Coronary artery (tissue), 2 donors: Measurements from ENCODE around the gene HCN4.
A peak's percentile ranks its signal among the peaks of the same experiment; 100 is the strongest.

Experiments used
- DNase-seq: peaks from one replicate; pipeline ENCODE4 v3.0.0-alpha.2; 2017; ENCODE audit warnings: low spot score
- H3K27ac ChIP-seq, 2 donors: fragments of 200-600 bp; sonication (generic); one replicate each; pipeline ENCODE4 v1.5.1; 2016 to 2019
- H3K4me3 ChIP-seq: fragments of 200-600 bp; sonication (generic); 2 replicates; pipeline ENCODE4 v1.5.1; 2016; ENCODE audit warnings: mild to moderate bottlenecking, moderate library complexity
- CTCF ChIP-seq: fragments of 200-600 bp; sonication (generic); IDR thresholded peaks from one replicate; pipeline ENCODE4 v1.5.1; 2019; ENCODE audit warnings: antibody characterized with exemption

The HCN4 gene

DNA sequence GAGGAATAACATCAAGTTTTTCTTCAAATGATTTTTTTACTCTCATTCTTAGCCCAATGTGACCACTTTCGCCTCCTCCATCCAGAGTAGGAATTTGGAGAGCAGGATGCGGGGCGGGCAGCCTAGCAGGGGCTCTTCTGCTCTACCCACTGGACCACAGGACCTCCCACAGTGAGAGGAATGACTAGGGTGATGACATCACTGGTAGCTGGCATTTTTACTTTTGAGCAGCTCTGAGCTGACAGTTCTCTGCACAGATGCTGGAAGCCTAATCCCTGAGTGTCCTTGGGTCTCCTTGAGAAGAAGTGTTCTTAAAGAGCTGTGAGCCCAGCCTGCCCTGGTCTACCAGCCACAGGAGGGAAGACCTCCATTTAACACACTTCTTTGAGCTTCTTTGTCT lies 1.4 kb upstream of the HCN4 start:
- Histone ChIP-seq H3K4me3 (no peak overlapping the region), H3K27ac (no peak overlapping the region)
- TF ChIP-seq CTCF: no peak
- no peak for DNase-seq

GRCh38 chr15:73369154-73369694 lies 466 bp upstream of the HCN4 start:
- no peak for TF ChIP-seq CTCF
- no peak for DNase-seq
- Histone ChIP-seq H3K4me3 (peak overlapping the region; percentile 62), H3K27ac (no peak overlapping the region)

DNA sequence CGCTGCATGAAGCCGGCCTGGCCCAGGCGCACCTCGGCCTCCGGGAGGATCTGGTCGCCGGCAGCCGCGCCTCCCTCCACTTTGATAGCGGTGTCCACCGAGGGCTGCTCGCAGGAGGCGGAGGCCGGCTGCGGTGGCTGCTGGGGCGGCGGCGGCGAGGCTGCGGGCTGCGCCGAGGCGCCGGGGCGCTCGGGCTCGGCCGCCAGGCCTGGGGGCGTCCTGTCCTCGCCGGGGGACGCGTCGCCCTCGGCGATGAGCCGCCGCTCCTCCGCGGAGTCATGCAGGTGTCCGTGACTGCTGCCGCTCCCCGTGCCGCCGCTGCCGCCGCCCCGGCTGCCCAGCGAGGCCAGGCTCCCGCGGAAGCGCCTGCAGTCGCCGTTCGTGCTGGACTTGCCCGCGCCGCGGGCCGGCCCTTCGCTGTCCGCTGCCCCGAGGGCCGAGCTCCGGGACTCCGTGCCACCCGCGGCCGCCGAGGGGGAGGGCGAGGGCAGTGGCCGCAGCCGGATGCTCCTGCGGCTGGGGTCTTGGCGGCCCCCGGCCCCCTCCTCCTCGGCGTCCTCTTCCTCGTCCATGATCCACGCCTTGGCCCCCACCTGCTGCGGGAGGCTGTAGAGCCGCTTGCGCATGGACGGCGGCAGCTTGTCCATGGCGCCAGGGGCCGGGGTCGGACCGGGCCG lies 996 bp downstream of the HCN4 start:
- Histone ChIP-seq H3K4me3 (peak overlapping the region; percentile 62), H3K27ac (no peak overlapping the region)
- TF ChIP-seq CTCF: no peak
- DNase-seq: no peak

DNA sequence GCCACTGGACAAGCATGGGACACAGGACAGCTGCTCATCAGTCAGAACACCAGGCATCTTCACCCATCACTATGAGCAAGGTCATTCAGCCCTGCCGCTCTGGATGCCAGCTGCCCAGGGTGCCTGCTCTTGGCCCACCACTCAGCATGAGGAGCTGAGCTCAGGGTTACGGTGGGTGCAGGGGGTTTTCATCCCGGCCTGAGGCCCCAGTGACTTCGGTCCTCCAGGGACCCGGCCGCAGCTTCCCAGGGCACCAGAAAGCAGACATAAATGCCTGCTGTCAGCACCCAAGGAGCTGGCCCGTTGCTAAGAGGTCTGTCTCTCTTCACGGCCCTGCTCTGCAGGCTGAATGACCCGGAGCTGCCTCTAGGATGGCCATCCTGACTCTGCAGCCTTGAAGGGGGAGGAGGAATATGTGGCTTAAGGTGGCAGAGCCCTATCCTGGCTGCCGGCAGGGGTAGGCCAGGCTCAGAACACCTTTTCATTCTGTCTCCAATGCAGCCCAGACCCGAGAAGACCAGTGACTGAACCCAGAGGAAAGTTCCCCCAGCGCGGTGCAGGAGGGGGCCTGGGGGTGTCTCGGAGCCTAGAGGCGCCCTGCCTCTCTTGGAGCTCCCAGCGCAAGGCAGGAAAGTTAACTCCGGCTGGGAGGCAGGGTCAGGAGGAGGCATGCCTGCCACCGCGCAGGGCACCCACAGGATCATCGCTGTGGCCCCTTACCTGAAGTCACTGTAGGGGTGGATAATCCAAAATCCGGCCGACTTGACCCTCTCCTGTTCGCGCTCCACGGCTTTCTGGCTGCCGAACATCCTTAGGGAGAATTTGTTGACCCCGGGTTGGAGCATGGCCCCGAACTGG lies 1.8 kb downstream of the HCN4 start:
- Histone ChIP-seq H3K27ac (no peak overlapping the region), H3K4me3 (peak overlapping the region; percentile 62)
- DNase-seq: no peak
- TF ChIP-seq CTCF: no peak

DNA sequence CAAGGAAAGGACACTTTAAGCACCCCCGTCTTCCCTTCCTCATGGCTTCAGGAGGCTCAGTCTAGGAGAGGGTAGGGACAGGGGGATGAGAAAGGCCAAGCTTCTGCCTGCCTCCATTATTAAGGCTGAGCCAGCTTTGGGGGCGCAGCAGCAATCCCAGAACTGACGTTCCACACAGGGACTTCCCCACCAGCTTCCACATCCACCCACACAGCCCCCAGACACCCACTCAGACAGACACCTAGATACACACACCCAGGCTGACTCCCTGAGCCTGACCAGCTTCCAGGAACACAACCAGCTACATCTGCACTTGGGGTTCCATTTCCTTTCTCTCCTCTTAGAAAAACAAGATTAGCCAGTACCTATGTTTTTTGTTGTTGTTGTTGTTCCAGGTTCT lies 4.7 kb downstream of the HCN4 start:
- no peak overlapping the region for H3K4me3 ChIP-seq
- no peak overlapping the region for H3K27ac ChIP-seq
- no peak for DNase-seq
- no peak for TF ChIP-seq CTCF

- no peak for TF ChIP-seq CTCF
Observed at GRCh38 chr15:73362900-73363299, 5.9 kb downstream of the HCN4 start.

More at GRCh38 chr15:73362900-73363299, 5.9 kb downstream of the HCN4 start:
- DNase-seq: no peak
- Histone ChIP-seq H3K4me3 (no peak overlapping the region), H3K27ac (no peak overlapping the region)
